Caco-2 (cell line): Measurements from ENCODE around the gene CLNS1A. TPM values are rescaled to one million over a fixed set of nuclear protein-coding genes. Genes with fewer than 3 reads are reported as not detected.
"Not testable (repeated sequence)": the region's sequence is repeated elsewhere in the genome, so short reads cannot be mapped to it uniquely, and the experiment has no call there.

Experiments
- BruUV-seq: library from RNA; stranded (reverse); fragments of 400-500 nt; replicated peaks from 2 replicates; lab custom pipeline; 2021; lab: Mats Ljungman, UMichigan
- CTCF ChIA-PET: fragments of 300-600 bp; sonication (Branson Sonifier 250); formaldehyde crosslinking; loops from one replicate; lab custom pipeline; 2022; ENCODE audit warnings: antibody characterized with exemption; lab: Charles Lee
- POLR2A ChIA-PET: fragments of 300-600 bp; sonication (Branson Sonifier 250); formaldehyde crosslinking; loops from one replicate; lab custom pipeline; 2022; ENCODE audit warnings: antibody characterized with exemption; lab: Charles Lee
- DNase-seq, 2 experiments: peaks; one replicate each; pipeline versions ENCODE4 v3.0.0 to v3.0.0-alpha.2; 2020 to 2022
- H3K27me3 ChIP-seq: replicated peaks from 2 replicates; pipeline ENCODE4 v1.6.0; 2011; ENCODE audit warnings: low read length; ENCODE audit not compliant: control insufficient read depth, insufficient read depth
- H3K36me3 ChIP-seq: 2 replicates; pipeline ENCODE4 v1.5.1; 2011; ENCODE audit warnings: low read length; ENCODE audit not compliant: control insufficient read depth, insufficient read depth
- H3K4me1 ChIP-seq: fragments of 250-450 bp; sonication (Bioruptor Pico); 2 replicates; pipeline ENCODE4 v1.5.1; 2020; ENCODE audit warnings: mild to moderate bottlenecking
- H3K4me3 ChIP-seq: 2 replicates; pipeline ENCODE4 v1.5.1; 2011; ENCODE audit warnings: low read depth, mild to moderate bottlenecking, control low read depth, low read length
- H3K9me3 ChIP-seq: fragments of 250-450 bp; sonication (Bioruptor Pico); 2 replicates; pipeline ENCODE4 v1.5.1; 2020; ENCODE audit warnings: mild to moderate bottlenecking, moderate library complexity
- H3K27ac Mint-ChIP-seq: one replicate; pipeline ENCODE4 v1.8.0; 2022; ENCODE audit warnings: mixed read lengths; ENCODE audit not compliant: unreplicated experiment
- H3K27me3 Mint-ChIP-seq: one replicate; pipeline ENCODE4 v1.8.0; 2022; ENCODE audit warnings: mixed read lengths; ENCODE audit not compliant: insufficient read depth, unreplicated experiment
- H3K36me3 Mint-ChIP-seq: one replicate; pipeline ENCODE4 v1.8.0; 2022; ENCODE audit warnings: mild to moderate bottlenecking, mixed read lengths; ENCODE audit not compliant: insufficient read depth, unreplicated experiment
- H3K4me1 Mint-ChIP-seq: one replicate; pipeline ENCODE4 v1.8.0; 2022; ENCODE audit warnings: low read depth, mixed read lengths; ENCODE audit not compliant: unreplicated experiment
- H3K4me3 Mint-ChIP-seq: one replicate; pipeline ENCODE4 v1.8.0; 2022; ENCODE audit warnings: mild to moderate bottlenecking, moderate library complexity, mixed read lengths; ENCODE audit not compliant: unreplicated experiment
- H3K9me3 Mint-ChIP-seq: one replicate; pipeline ENCODE4 v1.8.0; 2022; ENCODE audit warnings: mixed read lengths; ENCODE audit not compliant: unreplicated experiment
- intact Hi-C: fragments of 100-400 bp; cut with micrococcal nuclease; formaldehyde crosslinking; loops from one replicate; pipeline ENCODE4 v1.10.0; 2022; ENCODE audit not compliant: unreplicated experiment
- total RNA-seq: library from RNA; stranded (reverse); gene quantifications from 2 replicates; pipeline ENCODE4 v1.2.3, GENCODE V29; 2022
- TF ChIP-seq, protein P1 (sequence below), 2 experiments: fragments of 200-600 bp in 1 of 2; IDR thresholded peaks; 1 replicate in 1 of 2; 2 replicates in 1 of 2; pipeline versions ENCODE4 v1.5.1 to v1.8.0; 2011 to 2022; ENCODE audit warnings: antibody characterized with exemption in 1 of 2, control low read depth in 1 of 2, inconsistent platforms in 1 of 2, low read depth in 1 of 2, low read length in 1 of 2, mild to moderate bottlenecking in 1 of 2, moderate library complexity in 1 of 2; ENCODE audit not compliant: insufficient read depth in 1 of 2, severe bottlenecking in 1 of 2, unreplicated experiment in 1 of 2

Gene CLNS1A
- total RNA-seq, 1 experiment from 2014 or later: 282 TPM

DNA sequence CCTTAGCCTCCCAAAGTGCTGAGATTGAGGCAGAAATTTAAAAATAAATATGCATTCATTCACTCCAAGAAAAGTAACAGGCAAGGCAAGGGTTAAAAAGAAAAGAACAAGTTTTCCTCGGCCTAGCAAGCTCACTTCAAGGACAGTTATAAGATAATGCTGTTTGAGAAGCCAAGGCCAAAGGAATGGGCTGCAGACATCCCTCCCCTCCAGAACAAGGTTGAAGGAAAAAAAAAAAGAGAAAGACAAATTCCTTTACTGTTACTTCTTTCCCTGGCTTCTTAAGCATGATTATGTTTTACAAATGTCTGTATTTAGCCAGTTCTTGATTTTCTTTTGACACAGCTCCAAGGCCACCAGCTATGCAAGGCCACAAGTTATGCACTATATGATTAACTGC is 66.7 kb downstream of the CLNS1A start:
- H3K27ac Mint-ChIP-seq, H3K27me3 ChIP-seq, H3K9me3 ChIP-seq, H3K4me3 ChIP-seq, H3K36me3 Mint-ChIP-seq, H3K4me1 ChIP-seq, H3K4me3 Mint-ChIP-seq, CTCF ChIA-PET, intact Hi-C loops, BruUV-seq, H3K27me3 Mint-ChIP-seq, H3K36me3 ChIP-seq: not testable (repeated sequence)
- POLR2A ChIA-PET: interaction anchor here (0.6 kb wide), 1 partner anchor 424 kb away, joined by 5 read pairs; no protein-coding TSS in a partner anchor
- peaks cover 11% of the 10 kb centered on the region for H3K4me1 Mint-ChIP-seq
- peak in 1 of 2 experiments; percentile 33 for DNase-seq
- H3K9me3 Mint-ChIP-seq: peaks cover 14% of the 10 kb centered on the region

DNA sequence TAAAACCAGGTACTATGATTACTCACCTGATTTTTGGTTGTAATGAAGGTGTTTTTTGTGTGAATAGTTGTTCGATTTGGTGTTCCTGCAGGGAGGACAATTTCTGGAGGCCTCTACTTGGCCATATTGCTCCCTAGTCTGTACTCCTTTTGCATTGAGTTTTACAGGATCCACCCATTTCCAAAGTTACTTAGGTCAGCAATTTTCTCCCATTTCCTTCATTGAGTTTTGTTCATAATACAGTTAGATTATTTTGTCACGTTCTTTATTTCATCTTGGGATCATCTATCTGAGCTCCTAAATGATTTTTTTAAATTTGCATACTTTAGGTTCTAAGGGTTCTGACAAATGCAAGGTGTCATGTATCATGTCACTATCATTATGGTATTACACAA is 67.9 kb downstream of the CLNS1A start:
- DNase-seq: no peak
- Mint-ChIP-seq H3K4me3 (no peak overlapping the region), H3K27ac (no peak overlapping the region), H3K4me1 (peaks cover 9% of the 10 kb centered on the region), H3K27me3 (no peaks in the 10 kb centered on the region), H3K36me3 (no peaks in the 10 kb centered on the region), H3K9me3 (peaks cover 17% of the 10 kb centered on the region)
- Histone ChIP-seq H3K4me1 (peaks cover 4% of the 10 kb centered on the region), H3K9me3 (no peaks in the 10 kb centered on the region), H3K4me3 (no peak overlapping the region), H3K27me3 (no peaks in the 10 kb centered on the region), H3K36me3 (no peaks in the 10 kb centered on the region)
- POLR2A ChIA-PET: no interaction called here
- intact Hi-C loops: no loop called here
- no TSS peak for BruUV-seq
- CTCF ChIA-PET: no interaction called here
- TF ChIP-seq, protein P1, sequence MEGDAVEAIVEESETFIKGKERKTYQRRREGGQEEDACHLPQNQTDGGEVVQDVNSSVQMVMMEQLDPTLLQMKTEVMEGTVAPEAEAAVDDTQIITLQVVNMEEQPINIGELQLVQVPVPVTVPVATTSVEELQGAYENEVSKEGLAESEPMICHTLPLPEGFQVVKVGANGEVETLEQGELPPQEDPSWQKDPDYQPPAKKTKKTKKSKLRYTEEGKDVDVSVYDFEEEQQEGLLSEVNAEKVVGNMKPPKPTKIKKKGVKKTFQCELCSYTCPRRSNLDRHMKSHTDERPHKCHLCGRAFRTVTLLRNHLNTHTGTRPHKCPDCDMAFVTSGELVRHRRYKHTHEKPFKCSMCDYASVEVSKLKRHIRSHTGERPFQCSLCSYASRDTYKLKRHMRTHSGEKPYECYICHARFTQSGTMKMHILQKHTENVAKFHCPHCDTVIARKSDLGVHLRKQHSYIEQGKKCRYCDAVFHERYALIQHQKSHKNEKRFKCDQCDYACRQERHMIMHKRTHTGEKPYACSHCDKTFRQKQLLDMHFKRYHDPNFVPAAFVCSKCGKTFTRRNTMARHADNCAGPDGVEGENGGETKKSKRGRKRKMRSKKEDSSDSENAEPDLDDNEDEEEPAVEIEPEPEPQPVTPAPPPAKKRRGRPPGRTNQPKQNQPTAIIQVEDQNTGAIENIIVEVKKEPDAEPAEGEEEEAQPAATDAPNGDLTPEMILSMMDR (IDR thresholded peaks at IDR 0.05; ENCODE audit: insufficient read depth in 1 of 2, low read depth in 1 of 2, low read length in 1 of 2, severe bottlenecking in 1 of 2, unreplicated experiment in 1 of 2): no peak

DNA sequence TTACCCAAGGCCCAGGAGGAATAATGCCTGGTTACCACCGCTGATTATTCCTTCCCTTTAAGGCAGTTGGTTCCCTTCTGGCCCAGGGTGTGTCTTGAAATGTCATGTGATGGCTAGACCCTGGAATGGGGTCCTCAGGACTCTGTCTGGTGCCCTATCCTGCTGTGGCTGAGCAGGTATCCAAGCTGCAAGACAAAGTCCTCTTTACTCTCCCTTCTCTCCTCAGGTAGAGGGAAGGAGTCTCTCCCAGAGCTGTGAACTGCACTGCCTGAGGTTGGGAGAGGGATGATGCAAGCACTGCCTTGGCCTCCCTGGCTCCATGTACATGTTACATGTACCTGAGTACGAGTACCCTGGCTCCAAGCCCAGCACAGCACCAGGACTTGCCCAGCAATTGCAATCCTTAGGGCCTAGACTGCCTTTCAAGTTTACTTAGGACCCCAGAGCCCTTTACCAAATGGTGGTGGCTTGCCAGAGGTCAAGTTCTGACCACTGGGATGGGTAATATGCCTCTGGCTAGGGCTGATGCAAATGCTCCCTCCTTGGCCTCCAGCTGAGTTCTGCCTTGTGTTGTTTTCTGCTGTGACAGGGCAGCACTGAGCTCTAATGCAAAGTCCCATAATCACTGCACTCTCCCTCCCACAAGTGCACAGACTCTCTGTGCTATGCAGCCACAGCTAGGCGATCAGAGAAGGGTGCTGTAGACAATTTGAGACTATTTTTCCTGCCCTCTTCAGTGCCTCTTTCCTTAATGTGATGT is 68.5 kb downstream of the CLNS1A start:
- no TSS peak for BruUV-seq
- CTCF ChIA-PET: no interaction called here

More for the DNA sequence above, 68.5 kb downstream of the CLNS1A start:
- Mint-ChIP-seq H3K9me3 (peaks cover 23% of the 10 kb centered on the region), H3K36me3 (no peaks in the 10 kb centered on the region), H3K4me3 (no peak overlapping the region), H3K4me1 (peaks cover 9% of the 10 kb centered on the region), H3K27me3 (no peaks in the 10 kb centered on the region), H3K27ac (no peak overlapping the region)
- H3K9me3 ChIP-seq: peaks cover 2% of the 10 kb centered on the region; the same call in 1 of the 2 replicates
- no peak for DNase-seq
- no peaks in the 10 kb centered on the region for H3K27me3 ChIP-seq
- POLR2A ChIA-PET: no interaction called here
- TF ChIP-seq, protein P1 (IDR thresholded peaks at IDR 0.05; ENCODE audit: insufficient read depth in 1 of 2, low read depth in 1 of 2, low read length in 1 of 2, severe bottlenecking in 1 of 2, unreplicated experiment in 1 of 2): no peak
- peaks cover 4% of the 10 kb centered on the region for H3K4me1 ChIP-seq
- intact Hi-C loops: no loop called here
- no peaks in the 10 kb centered on the region for H3K36me3 ChIP-seq
- H3K4me3 ChIP-seq: no peak overlapping the region
